ENCODE measurements around the gene PSMG3. TPM values are rescaled to one million over a fixed set of nuclear protein-coding genes. Genes with fewer than 3 reads are reported as not detected.

PSMG3 gene
- total RNA-seq, 1 donor from 2014 or later: 33.7 TPM

- intact Hi-C loops (cut with micrococcal nuclease): no loop called here
Measured at GRCh38 chr7:1546909-1547776, 22.7 kb downstream of the PSMG3 start.

GRCh38 chr7:1546274-1546908 lies 23.4 kb downstream of the PSMG3 start:
- intact Hi-C loops (cut with micrococcal nuclease): no loop called here

DNA sequence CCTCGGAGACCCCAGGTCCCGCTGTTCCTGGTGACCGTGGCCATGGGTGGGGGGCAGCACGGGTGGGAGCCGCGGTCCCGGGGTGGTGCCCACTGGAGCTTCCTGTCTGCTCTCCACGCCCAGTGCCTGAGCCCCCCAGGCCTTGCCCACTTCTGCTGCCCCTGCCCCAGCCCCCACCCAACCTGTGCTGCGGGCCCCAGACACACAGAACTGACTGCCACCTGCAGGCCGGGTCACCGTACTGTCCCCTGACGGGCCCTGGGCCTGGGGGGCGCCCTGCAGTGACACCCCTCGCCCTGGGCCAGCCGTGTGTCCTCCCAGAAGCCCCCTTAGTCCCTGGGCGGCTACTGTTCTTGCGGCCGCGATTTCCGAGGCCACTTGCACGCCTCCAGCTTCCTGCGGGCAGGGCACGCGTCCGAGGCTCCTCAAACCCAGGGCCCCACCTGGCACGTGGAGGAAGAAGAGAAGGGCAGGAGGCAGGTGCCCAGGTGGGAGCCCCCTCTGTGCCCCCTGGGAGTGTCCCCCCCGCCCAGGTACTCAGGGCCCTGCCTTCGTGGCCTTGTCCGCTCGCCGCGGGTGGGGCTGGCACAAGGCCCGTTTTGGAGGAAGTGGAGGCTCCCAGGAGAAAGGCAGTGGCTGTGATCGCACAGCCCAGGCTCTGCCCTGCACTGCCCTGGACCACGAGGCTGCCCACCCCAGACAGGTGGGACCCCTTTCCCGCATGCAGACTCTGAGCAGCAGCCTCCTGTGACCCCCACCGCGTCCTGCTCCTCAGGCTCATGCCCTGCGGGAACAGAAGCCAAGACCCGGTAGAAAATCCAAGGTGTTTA lies 24.2 kb downstream of the PSMG3 start:
- intact Hi-C loops (cut with micrococcal nuclease): no loop called here

DNA sequence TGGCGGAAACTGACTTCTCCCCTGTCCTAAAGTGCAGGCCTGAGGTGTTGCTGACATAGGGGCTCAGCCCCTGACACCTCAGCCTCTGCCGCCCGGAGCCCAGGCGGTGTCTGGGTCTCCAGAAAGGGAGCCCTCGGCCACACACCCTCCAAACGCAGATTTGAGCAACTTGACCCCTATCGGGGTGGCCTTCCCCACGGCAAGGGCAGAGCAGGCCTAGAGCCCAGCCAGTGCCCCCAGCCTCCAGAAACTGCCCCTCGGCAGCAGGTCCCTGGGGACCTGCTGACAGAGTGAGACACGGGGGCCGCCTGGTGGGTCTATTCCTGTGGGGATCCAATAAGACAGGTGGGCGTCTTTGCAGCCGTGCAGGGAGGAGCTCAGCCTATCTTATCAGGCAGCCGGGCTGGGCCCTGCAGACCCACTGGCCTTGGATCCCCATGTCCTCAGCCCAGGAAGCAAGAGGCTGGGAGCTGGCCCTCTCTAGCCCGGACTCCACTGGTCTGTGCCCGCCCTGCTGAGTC lies 24.9 kb downstream of the PSMG3 start:
- intact Hi-C loops (cut with micrococcal nuclease): no loop called here

DNA sequence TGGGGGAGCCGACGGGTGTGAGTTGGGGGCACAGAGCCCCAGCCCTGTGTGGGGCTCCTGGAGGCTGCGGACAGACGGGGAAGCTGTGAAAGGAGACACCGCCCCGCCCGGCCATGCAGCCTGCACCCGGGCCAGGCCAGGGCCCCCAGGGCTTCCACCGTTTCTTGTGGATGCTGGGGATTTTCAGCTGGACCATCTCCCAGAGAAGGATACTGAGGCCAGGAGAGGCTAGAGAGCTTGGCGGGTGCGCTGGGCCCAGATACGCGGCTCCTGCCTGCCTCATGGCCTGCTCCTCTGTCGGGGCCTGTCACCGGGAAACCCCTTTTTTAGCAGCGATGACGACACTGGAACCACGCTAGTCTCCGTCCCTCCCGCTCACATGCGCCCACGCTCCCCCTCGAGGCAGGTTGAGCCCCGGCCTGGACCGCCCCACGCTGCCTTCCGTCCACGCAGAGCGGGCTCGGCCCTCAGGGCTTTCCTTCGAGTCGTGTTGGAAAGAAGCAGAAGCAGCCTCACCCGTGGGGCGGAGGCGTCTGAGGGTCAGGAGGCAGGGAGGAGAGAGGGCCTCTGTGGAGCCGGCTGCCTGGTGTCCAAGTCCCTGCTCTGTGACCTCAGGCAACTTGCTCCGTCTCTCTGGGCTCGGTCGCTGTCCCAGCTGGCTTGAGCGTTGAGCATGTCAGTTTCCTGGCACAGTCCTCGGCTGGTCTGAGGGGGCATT lies 25.5 kb downstream of the PSMG3 start:
- intact Hi-C loops (cut with micrococcal nuclease): no loop called here

GRCh38 chr7:1543826-1544177 lies 26.0 kb downstream of the PSMG3 start:
- intact Hi-C loops (cut with micrococcal nuclease): no loop called here

DNA sequence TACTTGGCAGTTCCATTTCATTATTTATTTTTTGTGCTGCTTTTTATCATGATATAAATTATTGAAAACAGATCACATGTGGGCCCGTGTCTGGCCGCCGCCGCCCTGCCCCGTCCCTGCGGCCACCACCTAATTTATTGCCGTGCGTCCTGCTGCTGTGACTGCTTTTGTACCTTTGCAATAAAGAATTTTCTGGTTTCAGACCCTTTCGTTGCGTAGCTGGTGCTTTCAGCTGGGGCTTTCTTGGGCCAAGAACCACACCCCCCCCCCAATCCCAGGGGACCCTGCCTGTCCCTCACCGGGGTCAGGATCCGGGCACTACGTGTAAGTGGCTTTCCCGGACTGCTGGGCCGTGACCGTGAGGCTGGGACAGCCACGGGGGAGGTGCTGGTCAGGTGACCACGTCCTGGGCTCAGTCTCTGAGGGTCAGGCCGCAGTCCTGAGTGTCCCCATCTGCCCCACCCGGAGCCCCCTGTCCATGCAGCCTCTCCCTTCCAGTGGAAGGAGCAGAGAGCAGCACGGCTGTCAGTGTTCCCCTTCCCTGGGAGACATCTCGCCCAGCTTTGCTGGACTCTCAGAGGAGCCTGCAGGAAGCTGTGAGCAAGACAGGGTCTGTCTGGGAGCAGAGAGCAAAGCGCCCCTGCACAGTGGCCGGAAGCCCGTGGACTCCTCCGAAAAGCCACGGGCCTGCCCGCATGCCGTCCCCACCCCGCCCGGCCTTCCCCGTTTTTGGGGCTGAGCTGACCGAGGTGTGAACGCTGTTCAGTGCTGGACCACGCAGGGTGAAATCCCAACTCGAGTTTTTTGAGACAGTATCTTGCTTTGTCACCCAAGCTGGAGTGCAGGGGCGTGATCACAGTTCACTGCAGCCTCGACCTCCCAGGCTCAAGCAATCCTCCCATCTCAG lies 26.7 kb downstream of the PSMG3 start:
- intact Hi-C loops (cut with micrococcal nuclease): no loop called here

DNA sequence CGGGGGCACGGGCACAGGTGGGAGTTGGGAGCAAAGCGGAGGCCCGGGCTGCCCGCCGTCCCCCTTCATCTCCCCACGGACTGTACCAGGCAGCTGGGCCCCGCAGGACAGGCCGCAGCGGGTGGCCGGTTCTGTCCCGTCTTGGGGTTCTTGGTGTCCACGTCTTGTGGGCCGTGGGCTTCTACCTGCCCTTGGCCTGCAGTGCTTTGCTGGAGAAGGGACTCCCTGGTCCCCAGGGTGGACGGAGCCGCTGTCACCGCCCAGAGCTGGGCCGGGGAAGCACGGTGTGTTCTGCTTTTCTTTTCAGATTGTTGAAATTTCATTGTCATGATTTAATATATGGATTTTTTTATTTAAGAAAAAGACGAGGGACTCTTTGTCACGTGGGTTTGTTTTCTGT lies 27.5 kb downstream of the PSMG3 start:
- intact Hi-C loops (cut with micrococcal nuclease): no loop called here

DNA sequence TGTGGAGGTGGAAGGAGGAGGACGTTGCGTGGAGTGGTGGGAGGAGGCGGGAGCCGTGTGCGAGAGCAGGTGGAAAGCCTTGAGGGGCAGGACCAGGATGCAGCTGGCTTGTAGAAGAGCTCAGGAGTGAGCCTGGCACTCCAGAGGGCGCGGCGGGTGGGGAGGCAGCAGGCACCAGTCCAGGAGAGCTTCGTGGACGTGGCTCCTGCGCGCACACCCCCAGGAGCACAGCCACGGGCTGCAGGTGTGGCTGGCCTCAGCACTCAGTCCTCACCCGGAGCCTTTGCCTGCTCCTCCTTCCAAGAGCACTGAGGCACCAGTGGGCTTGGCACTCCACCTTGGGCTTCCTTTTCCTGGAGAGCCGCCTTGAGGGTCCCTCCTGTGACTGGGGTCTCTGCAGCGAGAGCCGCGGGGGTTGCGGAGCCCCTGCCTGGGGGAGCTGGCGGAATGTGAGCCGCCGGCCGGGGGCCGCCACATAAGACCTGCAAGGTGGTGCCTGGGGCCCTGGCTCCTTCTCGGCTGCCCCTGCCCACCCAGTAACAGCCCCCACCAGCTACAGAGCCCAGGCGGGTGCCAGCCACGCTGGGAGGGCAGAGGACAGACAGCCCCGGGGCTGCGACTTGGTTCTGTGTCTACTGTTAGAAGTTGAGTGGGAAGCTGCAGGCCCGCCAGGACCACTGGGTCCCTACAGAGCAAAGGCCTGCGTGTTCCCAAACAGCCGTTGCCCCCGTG lies 28.2 kb downstream of the PSMG3 start:
- intact Hi-C loops (cut with micrococcal nuclease): no loop called here

DNA sequence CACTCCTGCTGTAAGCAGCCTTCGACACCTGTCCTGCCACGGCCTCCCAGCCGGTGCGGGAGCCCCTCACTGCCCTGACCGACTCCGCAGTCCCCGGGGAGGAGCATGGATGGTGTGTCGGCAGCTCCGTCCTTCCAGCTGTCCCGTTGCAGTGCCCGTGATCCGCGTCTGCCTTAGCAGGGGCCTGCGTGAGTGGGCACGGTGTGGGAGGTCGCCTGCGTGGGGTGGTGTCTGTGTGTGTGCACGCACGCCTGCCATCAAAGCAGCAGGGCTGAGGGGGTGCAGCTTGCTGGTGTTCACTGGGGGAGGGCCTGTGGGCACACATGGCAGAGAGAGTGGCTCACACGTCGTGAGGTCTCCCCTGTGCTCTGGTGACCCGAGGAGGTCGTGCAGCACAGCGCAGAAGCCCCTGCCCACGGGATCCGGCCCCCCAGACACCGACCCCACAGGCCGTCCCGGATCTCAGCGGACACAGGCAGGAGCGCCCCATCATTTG lies 29.0 kb downstream of the PSMG3 start:
- intact Hi-C loops (cut with micrococcal nuclease): no loop called here

GRCh38 chr7:1539882-1540775 lies 29.7 kb downstream of the PSMG3 start:
- intact Hi-C loops (cut with micrococcal nuclease): loop anchor here (10.0 kb wide), 1 partner anchor 385 kb away; no protein-coding TSS in a partner anchor

GRCh38 chr7:1539181-1539881 lies 30.5 kb downstream of the PSMG3 start:
- intact Hi-C loops (cut with micrococcal nuclease): loop anchor here (10.0 kb wide), 1 partner anchor 385 kb away; no protein-coding TSS in a partner anchor

GRCh38 chr7:1538544-1539180 lies 31.2 kb downstream of the PSMG3 start:
- intact Hi-C loops (cut with micrococcal nuclease): loop anchor here (10.0 kb wide), 1 partner anchor 386 kb away; no protein-coding TSS in a partner anchor

- intact Hi-C loops (cut with micrococcal nuclease): loop anchor here (10.0 kb wide), 1 partner anchor 387 kb away; no protein-coding TSS in a partner anchor
Measured at GRCh38 chr7:1537535-1538412, 32.1 kb downstream of the PSMG3 start.

DNA sequence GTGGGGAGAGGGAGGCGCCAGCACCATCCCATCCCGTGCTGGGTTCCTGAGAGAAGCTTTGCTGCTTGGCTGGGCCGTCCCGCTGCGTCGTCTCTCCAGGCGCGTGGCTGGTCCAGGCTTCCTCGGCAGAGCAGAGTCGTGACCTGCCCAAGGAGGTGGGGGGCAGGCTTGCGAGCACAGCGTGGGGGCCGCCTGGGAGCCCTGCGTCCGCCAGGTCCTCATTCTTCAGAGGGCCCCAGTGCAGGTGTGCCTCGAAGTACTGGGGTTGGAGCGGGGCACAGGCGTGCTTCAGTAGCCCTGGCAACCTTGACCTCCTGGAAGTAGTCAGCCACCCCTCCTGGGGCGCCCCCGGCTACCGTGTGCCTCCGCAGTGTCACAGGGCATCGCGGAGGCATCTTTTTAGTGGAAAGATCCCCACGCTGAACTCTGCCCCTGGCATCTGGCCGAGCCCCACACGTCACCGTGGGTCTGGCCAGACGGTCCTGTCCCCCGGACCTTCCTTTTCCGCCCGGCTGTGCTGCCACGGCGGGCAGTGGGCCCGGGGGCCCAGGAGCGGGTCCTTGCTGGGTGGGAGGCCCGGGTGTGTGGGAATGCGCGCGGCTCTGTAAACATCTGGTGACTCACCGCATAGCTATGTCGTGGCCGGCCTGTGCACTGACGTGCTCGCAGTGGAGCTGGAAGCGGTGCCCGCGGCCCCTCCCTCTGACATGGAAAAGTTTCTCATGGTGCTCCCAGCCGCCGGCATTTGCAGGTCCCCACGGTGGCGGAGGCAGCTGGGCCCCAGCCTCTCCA lies 32.9 kb downstream of the PSMG3 start:
- intact Hi-C loops (cut with micrococcal nuclease): loop anchor here (10.0 kb wide), 1 partner anchor 388 kb away; no protein-coding TSS in a partner anchor
